Lower lobe of right lung (tissue), 2 donors: ENCODE measurements around the gene ZSCAN22. TPM values are rescaled to one million over a fixed set of nuclear protein-coding genes. Genes with fewer than 3 reads are reported as not detected.

Source experiments
- ATAC-seq, 2 donors: fragments of 200-7000 bp; cut with Tn5 transposase; one replicate each; pipeline ENCODE4 v1.9.1; 2020 to 2022; ENCODE audit warnings: mild to moderate bottlenecking in 2 of 2, moderate library complexity in 2 of 2
- DNase-seq: peaks from one replicate; pipeline ENCODE4 v3.0.0-alpha.2; 2020
- H3K27ac ChIP-seq: fragments of 200-600 bp; one replicate; pipeline ENCODE4 v1.8.0; 2022
- H3K27me3 ChIP-seq: fragments of 200-600 bp; one replicate; pipeline ENCODE4 v1.8.0; 2022; ENCODE audit warnings: low read depth
- H3K36me3 ChIP-seq: fragments of 200-600 bp; one replicate; pipeline ENCODE4 v1.8.0; 2022; ENCODE audit warnings: mild to moderate bottlenecking
- H3K4me1 ChIP-seq: fragments of 200-600 bp; one replicate; pipeline ENCODE4 v1.8.0; 2022
- H3K4me3 ChIP-seq: fragments of 200-600 bp; one replicate; pipeline ENCODE4 v1.8.0; 2022; ENCODE audit warnings: mild to moderate bottlenecking
- H3K9me3 ChIP-seq: fragments of 200-600 bp; one replicate; pipeline ENCODE4 v1.8.0; 2022
- intact Hi-C: fragments of 100-400 bp; cut with DNase I; formaldehyde crosslinking; loops from one replicate; pipeline ENCODE4 v1.11.0; 2022
- microRNA-seq: library from miRNA; unstranded; fragments of <30 nt; microRNA quantifications from one replicate; pipeline ENCODE4 v1.2.0, GENCODE V29; 2020; ENCODE audit warnings: borderline number of aligned reads
- total RNA-seq: library from RNA; stranded (reverse); fragmentation: NEBNext Ultra II Directional; extraction: Animal tissue kit (Norgen Biotek cat#: 25700); gene quantifications from one replicate; pipeline ENCODE4 v1.2.1, GENCODE V29; 2021
- TF ChIP-seq, protein P1 (sequence below): fragments of 200-600 bp; IDR thresholded peaks from one replicate; pipeline ENCODE4 v1.8.0; 2022; ENCODE audit warnings: antibody characterized with exemption, mild to moderate bottlenecking
- donor health status: DM: no; HTN: yes; CAD: no; lungs with severe emphysema.

Gene ZSCAN22
- total RNA-seq, 1 donor from 2014 or later = 3.6 TPM

DNA sequence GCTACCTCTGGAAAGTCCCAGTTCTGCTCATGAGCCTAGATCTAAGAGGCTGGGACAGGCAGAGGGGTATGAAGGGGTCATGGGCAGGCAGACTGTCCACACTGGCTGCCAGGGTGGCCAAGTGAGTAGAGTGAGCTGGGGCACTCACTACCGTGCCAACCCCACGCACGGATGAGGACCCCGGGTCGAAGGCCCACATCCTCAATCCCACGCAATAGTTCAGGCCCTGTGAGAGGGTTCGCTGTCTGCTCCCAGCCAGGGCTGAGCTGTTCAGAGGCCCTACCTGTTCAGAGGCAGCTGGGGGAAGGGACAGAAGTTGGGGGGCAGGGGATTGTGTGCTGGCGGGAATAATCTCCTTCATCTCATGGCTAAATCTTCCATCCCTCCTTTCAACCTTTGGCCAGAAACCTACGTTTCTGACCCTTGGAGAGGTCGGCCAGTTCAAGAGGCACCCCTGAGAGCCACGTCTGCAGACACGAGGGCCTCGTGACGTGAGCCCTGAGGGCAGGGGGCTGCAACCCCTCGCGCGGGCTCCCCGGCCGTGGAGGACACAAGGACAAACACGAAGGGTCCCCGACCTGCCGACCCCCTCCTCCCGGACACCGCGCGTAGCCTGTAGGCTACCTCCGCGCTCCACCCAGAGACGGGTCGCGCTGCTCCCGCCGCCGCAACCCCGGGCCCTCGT, 59.2 kb downstream of the ZSCAN22 start:
- H3K36me3 ChIP-seq = peaks cover 31% of the 10 kb centered on the region
- TF ChIP-seq, protein P1, sequence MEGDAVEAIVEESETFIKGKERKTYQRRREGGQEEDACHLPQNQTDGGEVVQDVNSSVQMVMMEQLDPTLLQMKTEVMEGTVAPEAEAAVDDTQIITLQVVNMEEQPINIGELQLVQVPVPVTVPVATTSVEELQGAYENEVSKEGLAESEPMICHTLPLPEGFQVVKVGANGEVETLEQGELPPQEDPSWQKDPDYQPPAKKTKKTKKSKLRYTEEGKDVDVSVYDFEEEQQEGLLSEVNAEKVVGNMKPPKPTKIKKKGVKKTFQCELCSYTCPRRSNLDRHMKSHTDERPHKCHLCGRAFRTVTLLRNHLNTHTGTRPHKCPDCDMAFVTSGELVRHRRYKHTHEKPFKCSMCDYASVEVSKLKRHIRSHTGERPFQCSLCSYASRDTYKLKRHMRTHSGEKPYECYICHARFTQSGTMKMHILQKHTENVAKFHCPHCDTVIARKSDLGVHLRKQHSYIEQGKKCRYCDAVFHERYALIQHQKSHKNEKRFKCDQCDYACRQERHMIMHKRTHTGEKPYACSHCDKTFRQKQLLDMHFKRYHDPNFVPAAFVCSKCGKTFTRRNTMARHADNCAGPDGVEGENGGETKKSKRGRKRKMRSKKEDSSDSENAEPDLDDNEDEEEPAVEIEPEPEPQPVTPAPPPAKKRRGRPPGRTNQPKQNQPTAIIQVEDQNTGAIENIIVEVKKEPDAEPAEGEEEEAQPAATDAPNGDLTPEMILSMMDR = no peak
- peak overlapping the region; percentile 99 for H3K27ac ChIP-seq
- intact Hi-C loops = no loop called here
- H3K4me3 ChIP-seq = peak overlapping the region; percentile 80
- H3K27me3 ChIP-seq = no peaks in the 10 kb centered on the region
- H3K9me3 ChIP-seq = no peaks in the 10 kb centered on the region
- DNase-seq (peak; percentile 48), ATAC-seq (peak; percentile 18 to 31)
- peaks cover 51% of the 10 kb centered on the region for H3K4me1 ChIP-seq

DNA sequence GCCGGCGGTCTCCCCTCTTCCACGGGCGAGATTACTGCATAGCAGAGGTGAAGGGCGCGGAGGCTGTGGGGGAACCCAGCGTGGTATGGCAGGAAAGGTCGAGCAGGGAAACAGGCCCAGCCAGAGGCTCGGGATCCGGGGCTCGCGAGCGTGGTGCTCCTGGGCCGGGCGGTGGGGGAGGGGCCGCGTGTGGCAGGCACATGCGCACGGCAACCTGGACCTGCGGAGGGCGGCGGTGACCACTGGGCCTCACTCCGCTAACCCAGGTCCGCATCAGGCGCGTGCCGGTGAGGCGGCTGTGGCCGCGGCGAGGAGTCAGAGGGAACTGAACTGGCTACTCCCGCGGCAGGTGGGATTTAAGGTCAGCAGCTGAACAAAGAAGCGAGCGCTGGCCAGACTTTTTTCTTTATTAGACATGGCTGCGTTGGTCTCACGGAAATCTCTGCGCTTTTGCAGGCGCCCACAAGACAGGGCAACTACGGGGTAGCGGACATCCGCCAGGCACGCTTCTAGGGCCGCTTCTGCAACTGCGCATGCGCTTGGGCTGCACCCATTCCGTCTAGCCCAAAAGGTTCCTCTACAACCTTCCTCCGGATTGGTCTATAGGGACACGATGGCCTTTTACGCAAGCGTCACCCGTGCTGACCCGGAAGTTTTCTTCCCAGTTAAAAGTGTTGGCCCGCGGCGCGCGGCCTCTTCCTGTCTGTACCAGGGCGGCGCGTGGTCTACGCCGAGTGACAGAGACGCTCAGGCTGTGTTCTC, 60.0 kb downstream of the ZSCAN22 start, which contains the start of gene RPS5:
Gene RPS5, plus strand, starts transcription at position 694 of the 762 bp plus-strand sequence. CDS start 869 bp downstream, outside the sequence.
- H3K9me3 ChIP-seq = no peaks in the 10 kb centered on the region
- peaks cover 48% of the 10 kb centered on the region for H3K4me1 ChIP-seq
- intact Hi-C loops = no loop called here
- TF ChIP-seq, protein P1 = no peak
- peak within 1 kb of the TSS; percentile 80 for H3K4me3 ChIP-seq
- peak within 1 kb of the TSS; percentile 99 for H3K27ac ChIP-seq
- no peaks in the 10 kb centered on the region for H3K27me3 ChIP-seq
- peaks cover 39% of the 10 kb centered on the region for H3K36me3 ChIP-seq
- DNase-seq (peak; percentile 97), ATAC-seq (peak; percentile 96 to 97)

DNA sequence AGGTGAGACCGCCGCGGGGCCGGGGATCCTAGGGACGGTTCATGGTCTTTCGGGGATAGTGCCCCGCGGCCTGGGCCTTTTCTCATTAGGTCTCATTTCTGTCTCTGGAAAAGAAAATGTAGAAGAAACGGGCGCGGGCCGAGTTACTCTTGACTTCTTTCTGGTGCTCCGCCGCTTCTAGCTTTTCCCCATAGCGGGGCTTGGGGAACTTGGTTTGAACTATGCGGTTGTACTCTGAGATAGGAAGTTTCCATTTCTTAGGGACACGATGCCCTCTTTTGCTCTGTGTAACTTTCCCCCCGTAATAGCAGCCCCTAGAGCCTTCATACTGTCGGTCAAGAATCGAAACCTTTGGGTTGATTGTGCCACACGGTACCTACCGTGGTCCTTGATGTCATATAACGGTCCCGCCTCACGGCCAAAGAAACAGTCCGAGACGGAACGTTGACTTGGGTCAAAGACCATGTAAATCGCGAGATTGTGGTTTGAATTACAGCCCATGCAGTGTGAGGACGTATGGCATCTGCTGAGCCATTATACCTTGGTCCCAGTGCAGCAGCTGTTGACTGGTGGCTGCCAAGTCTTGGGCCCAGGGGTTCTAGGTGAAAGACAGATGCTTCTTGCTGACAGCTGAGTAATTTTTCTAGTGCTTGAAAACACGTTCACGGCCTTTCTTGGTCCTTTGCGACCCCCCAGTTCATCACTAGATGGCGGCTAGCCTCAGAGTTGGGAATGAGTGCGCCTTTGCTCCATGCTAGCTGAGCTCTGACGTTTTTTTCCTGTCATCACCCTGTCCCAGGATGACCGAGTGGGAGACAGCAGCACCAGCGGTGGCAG, 60.8 kb downstream of the ZSCAN22 start:
- no peaks in the 10 kb centered on the region for H3K27me3 ChIP-seq
- H3K4me3 ChIP-seq = peak overlapping the region; percentile 80
- H3K4me1 ChIP-seq = peaks cover 42% of the 10 kb centered on the region
- H3K36me3 ChIP-seq = peaks cover 45% of the 10 kb centered on the region
- H3K27ac ChIP-seq = peak overlapping the region; percentile 99
- no peak for ATAC-seq
- no peak for DNase-seq
- TF ChIP-seq, protein P1 = no peak
- H3K9me3 ChIP-seq = no peaks in the 10 kb centered on the region
- intact Hi-C loops = no loop called here

DNA sequence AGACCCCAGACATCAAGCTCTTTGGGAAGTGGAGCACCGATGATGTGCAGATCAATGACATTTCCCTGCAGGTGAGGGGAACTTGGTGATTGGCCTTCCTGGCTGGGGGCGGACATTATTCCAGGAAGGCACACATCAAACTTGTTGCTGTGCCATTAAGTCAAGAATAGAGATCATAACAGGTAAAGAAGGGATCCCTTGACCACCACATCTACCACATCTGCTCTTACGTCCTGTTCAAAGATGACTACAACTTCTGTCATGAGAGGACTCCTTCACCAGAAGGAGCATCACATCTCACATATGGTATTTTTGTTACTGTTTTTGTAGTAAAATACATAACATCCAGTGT, 61.4 kb downstream of the ZSCAN22 start:
- Histone ChIP-seq H3K27ac (no peak overlapping the region), H3K9me3 (no peaks in the 10 kb centered on the region), H3K4me3 (peak overlapping the region; percentile 80), H3K27me3 (no peaks in the 10 kb centered on the region), H3K4me1 (peaks cover 42% of the 10 kb centered on the region), H3K36me3 (peaks cover 51% of the 10 kb centered on the region)
- intact Hi-C loops = no loop called here
- ATAC-seq (no peak), DNase-seq (no peak)
- TF ChIP-seq, protein P1 = no peak

Small RNA genes within 50 kb of the gene (microRNA-seq; reads per million reads assigned to microRNA genes)
- gene MIR4754 = not detected
- not detected for gene MIR6806

Other genes with a start within 250 kb of the ZSCAN22 start
- 44.2 TPM for gene ZSCAN18, start 228.8 kb upstream of the ZSCAN22 start, total RNA-seq
- gene ZNF329, start 176.2 kb upstream of the ZSCAN22 start, total RNA-seq = 5.8 TPM
- gene ZNF274, start 143.9 kb upstream of the ZSCAN22 start, total RNA-seq = 27.6 TPM
- gene ZNF544, start 98.1 kb upstream of the ZSCAN22 start, total RNA-seq = 22.6 TPM
- gene ZNF8, start 48.0 kb upstream of the ZSCAN22 start, total RNA-seq = 5.4 TPM
- gene ERVK3-1, start 21.6 kb upstream of the ZSCAN22 start, total RNA-seq = 31.6 TPM
- gene A1BG, start 26.5 kb downstream of the ZSCAN22 start, total RNA-seq = 14.0 TPM
- gene ZNF497, start 35.8 kb downstream of the ZSCAN22 start, total RNA-seq = 2.5 TPM
- gene ZNF837, start 54.0 kb downstream of the ZSCAN22 start, total RNA-seq = 1.2 TPM
- 770 TPM for gene RPS5, start 60.3 kb downstream of the ZSCAN22 start, total RNA-seq
- gene RNF225, start 68.7 kb downstream of the ZSCAN22 start, total RNA-seq = not detected
- 10.0 TPM for gene ZNF584, start 81.7 kb downstream of the ZSCAN22 start, total RNA-seq
- gene ZNF132, start 113.2 kb downstream of the ZSCAN22 start, total RNA-seq = 7.4 TPM
- 8.3 TPM for gene ZNF324B, start 124.6 kb downstream of the ZSCAN22 start, total RNA-seq
- 10.0 TPM for gene ZNF324, start 140.1 kb downstream of the ZSCAN22 start, total RNA-seq
- gene ZNF446, start 149.4 kb downstream of the ZSCAN22 start, total RNA-seq = 9.1 TPM
- gene SLC27A5, start 185.0 kb downstream of the ZSCAN22 start, total RNA-seq = 6.6 TPM
- gene ZBTB45, start 192.8 kb downstream of the ZSCAN22 start, total RNA-seq = 14.1 TPM
- gene TRIM28, start 217.1 kb downstream of the ZSCAN22 start, total RNA-seq = 233 TPM
- gene CHMP2A, start 228.1 kb downstream of the ZSCAN22 start, total RNA-seq = 104 TPM
- gene UBE2M, start 231.6 kb downstream of the ZSCAN22 start, total RNA-seq = 50.4 TPM
- 50.7 TPM for gene MZF1, start 246.3 kb downstream of the ZSCAN22 start, total RNA-seq